ENCODE data around the gene TRIM52.
"Not testable (repeated sequence)": the region's sequence is repeated elsewhere in the genome, so short reads cannot be mapped to it uniquely, and the experiment has no call there.

TRIM52 gene

GRCh38 chr5:181212080-181212479 is 48.9 kb downstream of the TRIM52 start:
- no peak for DNase-seq

DNA sequence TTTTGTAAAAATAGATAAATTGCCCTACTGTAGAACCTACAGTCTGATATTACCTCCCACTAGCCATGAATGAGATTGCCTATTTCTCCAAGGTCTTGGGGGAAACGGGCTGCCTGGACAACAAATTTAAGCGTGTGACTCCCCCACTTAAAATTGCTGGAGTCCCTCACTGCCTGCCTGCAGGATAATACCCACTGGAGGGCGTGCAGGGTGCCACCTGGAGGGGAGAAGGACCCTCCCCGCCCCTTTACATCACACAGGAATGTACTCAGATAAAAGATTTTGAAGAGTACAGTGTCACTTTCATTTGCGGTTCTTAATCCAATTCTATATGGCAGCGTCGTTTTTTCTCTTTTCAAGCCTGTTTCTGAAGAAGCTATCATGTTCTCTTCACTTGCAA is 49.7 kb downstream of the TRIM52 start:
- peak; percentile 43 for DNase-seq

DNA sequence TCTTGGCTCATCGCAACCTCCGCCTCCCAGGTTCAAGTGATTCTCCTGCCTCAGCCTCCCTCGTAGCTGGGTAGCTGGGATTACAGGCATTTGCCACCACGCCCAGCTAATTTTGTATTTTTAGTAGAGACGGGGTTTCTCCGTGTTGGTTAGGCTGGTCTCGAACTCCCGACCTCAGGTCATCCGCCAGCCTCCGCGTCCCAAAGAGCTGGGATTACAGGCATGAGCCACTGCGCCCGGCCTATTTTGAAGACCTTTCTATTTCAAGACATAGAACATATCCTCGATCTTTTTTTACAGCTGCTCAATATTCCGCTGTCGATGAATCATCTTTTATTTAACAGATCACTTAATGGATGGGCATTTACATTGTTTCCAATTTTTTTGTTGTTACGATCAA is 50.2 kb downstream of the TRIM52 start:
- DNase-seq = not testable (repeated sequence)

DNA sequence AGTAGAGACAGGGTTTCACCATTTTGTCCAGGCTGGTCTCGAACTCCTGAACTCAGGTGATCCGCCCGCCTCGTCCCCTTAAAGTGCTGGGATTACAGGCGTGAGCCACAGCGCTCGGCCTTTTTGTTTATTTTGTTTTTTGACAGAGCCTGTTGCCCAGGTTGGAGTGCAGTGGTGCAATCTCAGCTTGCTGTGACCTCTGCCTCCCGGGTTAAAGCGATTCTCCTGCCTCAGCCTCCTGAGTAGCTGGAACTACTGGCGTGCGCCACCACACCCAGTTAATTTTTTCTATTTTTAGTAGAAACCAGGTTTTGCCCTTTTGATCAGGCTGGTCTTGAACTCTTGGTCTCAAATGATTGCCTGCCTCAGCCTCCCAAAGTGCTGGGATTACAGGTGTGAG is 50.8 kb downstream of the TRIM52 start:
- DNase-seq = not testable (repeated sequence)

- not testable (repeated sequence) for DNase-seq
Observed at GRCh38 chr5:181209006-181209405, 51.9 kb downstream of the TRIM52 start.

DNA sequence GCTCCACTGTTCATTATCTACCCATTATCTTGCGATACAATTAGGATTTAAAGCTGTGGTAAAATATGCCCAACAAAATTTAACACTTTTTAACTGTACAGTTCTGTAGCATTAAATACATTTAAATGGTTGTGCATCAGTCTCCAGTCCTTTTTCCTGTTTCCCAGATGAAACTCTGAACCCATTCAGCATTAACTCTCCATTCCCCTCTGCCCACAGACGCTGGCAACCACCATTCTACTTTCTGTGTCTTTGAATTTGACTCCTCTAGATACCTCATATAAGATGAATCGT is 53.0 kb downstream of the TRIM52 start:
- DNase-seq = no peak

- DNase-seq = peak; percentile 81
Observed at GRCh38 chr5:181207214-181207959, 53.6 kb downstream of the TRIM52 start.

GRCh38 chr5:181205761-181206649 is 54.9 kb downstream of the TRIM52 start:
- DNase-seq = peak; percentile 52
